HG03095 (cell line): Measurements from ENCODE around the gene STXBP6.
"Not testable (repeated sequence)": the region's sequence is repeated elsewhere in the genome, so short reads cannot be mapped to it uniquely, and the experiment has no call there.

ENCODE experiments used
- ATAC-seq: cut with Tn5 transposase; IDR thresholded peaks from one replicate; pipeline ENCODE4 v1.9.1; 2021; ENCODE audit warnings: moderate library complexity; ENCODE audit not compliant: unreplicated experiment

Gene STXBP6

DNA sequence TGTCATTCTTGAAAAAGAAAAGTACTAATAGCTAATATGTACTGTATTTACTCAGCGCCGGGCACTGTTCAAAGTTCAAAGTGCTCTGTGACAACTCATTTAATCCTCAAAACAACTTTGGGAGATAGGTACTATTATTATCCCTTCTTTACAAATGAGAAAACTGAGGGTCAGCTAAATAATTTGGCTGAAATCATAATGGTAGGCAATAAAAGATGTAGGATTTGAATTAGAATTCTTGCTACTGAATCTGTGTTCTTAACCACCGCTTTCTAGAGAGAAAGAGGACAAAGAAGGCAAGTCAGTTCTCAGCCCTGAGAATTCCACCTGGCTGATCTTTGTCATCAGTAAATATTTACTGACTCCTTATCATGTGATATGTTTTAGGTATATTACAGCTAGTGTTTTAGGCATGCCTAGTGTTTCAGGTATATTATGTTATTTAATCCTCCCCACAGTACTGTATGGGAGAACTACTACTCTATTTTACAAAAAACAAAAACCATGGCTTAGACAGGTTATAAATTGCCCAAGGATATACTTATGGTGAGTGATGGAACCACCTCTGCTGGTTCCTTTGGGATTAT is 210.2 kb downstream of the STXBP6 start:
- ATAC-seq, result no peak

DNA sequence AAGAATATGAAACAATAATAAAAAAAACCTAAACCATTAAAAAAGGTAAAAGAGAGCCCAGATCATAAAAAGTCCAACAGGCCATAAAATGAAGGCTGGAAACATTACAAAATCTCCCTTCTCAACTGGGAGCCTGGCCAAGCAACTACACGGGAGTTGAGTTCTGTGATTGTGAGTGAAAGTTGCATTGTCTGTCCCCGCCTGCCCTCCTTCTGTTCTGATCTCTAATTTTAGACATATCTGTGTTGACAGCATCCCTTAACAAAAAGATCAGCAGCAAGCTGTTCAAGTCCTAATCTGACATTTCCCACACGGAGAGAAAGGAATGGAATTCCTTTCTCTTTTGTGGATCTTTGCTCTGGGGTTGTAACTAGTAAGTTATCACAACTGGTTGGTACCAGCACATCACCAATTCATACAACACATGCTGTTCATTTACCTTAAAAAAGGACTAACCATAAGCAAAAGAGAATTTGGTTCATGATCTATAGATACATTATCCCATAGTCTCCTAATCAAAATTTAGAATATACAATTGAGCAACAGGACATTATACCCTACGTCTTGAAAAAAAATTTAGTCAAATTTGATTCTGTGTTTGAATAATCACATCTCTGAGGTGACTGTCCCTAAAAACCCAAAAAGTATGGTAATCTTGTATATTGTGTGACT is 210.9 kb downstream of the STXBP6 start:
- no peak for ATAC-seq

- no peak for ATAC-seq
Observed at GRCh38 chr14:24837280-24838046, 212.5 kb downstream of the STXBP6 start.

- ATAC-seq, result not testable (repeated sequence)
Observed at GRCh38 chr14:24836324-24836723, 213.6 kb downstream of the STXBP6 start.

- ATAC-seq, result no peak
Observed at GRCh38 chr14:24834956-24835355, 215.0 kb downstream of the STXBP6 start.

DNA sequence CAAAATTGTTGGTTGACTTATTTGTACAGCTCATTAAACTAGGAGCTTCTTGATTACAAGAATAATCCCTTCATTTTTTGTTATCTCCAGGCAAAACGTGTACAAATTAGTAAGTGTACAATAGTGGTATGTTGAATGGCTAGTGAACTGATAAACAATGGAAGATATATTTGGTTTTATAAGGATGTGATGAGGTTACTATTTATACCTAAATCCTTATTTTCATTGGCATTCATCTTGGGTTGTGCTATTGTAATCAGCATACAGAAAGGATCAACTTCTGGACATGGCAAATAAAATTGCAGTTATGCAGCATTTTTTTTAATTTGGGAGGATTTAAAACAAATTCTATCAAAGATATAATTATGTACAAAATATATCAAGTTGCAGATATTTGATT is 216.6 kb downstream of the STXBP6 start:
- ATAC-seq, result no peak

- ATAC-seq, result no peak
Observed at GRCh38 chr14:24831677-24832076, 218.3 kb downstream of the STXBP6 start.

DNA sequence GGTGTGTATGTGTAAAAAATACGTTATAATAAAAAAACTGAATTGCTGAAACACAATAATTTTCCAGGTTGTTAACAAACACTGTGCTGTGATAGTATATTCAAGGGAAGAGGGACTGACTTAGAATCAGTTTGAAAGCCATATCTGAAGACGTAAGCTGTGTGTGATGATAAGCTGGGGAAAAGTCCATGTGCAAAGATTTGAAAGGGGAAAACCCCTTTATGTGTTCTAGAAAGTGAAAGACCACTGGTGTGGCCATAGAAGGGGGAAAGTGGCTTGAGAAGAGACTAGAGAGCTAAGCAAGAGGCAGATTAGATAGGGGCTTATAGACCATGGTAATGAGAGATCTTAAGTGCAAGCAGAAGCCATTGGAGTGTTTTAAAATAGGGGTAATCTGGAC is 220.1 kb downstream of the STXBP6 start:
- ATAC-seq, result no peak

GRCh38 chr14:24828486-24828885 is 221.5 kb downstream of the STXBP6 start:
- no peak for ATAC-seq

GRCh38 chr14:24826390-24826789 is 223.6 kb downstream of the STXBP6 start:
- ATAC-seq, result no peak

GRCh38 chr14:24820616-24821015 is 229.3 kb downstream of the STXBP6 start:
- no peak for ATAC-seq

DNA sequence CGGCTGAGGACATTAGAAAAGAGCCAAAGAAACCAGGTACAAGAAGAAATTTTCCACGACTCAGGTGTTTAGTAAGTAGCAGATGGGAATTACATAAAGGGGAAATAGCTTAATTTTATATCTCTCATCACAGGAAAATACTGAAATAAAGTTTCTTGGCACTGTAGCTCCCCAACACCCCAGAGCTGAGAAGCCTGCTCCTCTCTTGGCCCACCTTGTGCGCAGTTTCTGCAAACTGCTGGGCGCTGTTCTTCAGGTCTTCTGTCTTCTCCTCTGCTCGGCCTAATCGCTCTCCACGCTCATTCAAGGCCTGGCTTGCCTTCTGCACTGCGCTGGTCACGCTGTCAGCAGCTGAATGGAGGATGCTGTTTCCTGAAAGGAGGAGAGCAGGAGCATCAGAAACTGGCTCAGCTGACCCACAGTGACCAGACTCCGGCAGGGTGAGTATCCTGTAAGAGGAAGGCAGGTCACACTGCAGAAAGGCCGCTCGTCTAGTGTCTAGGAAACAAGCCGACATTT is 231.1 kb downstream of the STXBP6 start:
- no peak for ATAC-seq

DNA sequence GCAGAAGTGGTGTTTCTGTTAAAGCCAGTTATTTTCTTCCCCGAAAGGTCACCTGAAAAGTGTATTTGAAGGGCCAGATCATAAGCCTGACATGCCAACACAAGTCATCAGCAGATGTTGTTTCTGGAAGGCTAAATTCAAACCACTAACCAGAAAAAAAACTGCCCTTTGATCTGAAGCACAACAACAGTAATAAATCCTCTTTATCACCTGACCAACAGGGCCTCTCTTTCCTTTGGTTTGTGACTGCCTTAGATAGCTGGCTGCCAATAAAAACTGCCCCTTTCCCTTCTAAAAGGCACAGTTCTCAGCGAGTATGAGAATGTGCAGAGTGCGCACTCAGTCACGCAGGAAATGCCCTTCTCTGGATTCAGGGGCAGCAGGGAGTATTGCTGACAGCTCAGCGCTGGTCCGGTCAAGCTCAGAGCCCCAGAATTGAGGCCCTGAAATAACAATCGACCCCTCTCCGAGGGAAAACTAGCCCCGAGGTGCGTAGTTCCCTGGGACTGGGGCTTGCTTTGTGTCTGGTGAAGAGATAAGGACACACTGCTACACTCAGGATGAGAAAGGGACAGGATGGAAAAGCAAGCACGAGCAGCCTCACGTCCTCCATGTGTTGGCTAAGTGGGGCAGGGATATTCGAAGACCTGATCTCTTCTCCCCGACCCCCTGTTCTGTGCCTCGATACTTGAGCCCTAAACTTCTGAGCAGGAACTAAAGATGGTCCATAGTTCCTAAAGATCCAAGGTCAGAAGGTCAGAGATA is 231.7 kb downstream of the STXBP6 start:
- ATAC-seq, result no peak

DNA sequence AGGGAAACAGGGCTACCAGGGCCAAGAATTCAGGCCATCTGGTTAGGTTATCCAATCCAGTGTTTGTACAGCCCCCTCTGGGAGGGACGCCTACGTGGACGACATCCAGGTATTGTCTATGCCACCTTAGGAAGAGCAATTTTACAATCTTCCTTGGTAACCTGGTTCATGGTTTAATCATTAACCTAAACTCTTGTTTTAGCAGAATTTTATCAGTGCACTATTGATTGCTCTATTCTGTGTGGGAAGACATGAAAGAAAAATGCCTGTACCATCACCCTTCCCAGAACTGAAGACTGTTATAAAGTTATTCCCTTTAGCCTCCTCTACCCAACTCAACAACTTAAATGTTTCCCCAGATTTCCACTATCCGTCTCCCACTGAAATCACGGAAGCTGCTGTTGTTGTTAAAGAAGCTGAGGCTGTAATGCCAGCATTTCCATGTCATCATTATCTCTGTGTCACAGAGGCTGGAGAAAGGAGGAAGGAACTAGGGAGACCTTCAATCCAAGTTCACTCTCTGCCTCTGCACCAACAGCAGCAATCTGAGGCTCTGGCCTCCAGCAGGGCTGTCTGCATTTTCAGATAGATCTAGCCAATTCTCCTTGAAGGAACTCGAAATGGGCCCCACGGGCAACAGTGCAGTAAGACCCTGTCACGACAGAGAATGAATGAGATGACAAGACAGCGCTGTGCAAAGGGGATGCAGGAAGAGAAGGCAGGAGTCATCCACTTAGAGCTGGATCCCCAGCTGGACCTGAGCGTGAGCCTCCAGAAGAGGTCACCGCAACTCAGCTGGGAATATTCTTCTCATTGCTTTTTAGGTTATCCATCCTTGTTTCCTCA is 232.5 kb downstream of the STXBP6 start:
- no peak for ATAC-seq

DNA sequence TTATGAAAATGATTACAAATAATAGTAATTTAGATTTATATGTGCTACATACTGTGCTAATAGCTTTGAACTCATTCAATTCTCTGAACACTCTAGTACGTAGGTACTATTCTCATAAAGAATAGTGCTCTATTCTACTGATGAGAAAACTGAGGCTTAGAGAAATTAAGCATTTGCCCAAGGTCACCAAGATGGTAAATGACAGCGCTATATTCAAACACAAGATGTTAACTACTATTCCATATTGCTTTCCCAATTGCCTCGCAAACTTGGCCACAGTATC is 233.1 kb downstream of the STXBP6 start:
- no peak for ATAC-seq

DNA sequence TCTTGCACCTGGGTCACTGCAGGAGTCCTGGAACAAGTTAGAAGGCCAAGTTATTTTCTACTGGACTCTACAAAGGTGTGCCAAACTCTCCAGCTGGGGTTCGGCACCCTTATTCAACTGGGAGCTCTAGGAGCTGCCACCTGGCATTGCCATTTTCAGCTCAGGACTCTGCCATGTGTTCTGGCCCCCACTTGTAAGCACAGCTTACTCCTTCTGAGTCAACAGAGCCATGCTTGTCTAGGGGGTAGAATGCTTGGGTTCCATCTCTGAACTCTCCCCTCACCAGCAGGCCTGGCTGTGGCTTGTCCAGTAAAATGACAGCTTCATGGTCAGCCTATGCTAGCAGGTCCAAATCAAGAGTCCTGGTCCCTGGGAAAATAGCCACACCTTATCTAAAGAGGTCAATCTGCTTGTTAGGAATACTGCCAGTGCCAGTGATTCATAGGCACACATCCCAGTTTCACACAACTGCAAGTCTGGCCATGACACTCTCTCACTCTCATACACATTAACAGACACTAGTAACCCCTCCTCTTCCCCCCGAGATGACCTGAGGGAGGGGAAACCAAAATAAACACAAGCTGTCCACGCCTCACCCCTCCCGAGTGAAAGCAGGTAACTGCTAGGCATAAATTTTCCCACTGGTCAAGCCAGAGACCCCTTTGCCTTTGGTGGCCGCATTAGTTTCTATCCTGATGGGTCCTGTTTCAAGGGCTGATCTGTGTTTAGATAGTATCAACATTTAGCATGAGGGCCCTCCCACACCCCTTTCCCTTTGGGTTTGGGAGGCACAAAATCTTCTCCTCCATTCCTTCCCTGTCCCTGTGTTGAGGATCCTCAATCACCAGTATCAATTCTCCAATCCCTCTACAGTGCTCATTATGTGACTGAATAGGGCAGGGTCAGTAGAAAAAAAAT is 233.7 kb downstream of the STXBP6 start:
- ATAC-seq, result no peak

DNA sequence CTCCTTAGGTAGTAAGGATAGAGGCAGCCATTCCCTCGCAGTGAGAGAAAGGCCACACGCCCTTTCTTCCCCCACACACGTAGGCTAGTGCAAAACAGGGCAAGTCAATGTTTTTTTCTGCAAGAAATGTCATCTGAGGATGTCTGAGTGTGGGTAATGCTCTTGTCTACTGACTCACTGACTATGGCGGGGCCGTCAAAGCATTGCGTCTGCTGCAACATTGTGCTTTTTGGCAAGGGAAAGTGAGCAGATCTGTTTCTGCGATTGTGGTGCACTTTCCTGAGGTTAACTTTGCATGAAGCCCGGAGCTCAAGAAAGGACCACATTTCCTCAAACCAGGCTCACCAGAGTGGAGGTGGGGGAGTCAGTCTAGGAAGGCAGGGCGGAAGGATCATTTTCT is 234.4 kb downstream of the STXBP6 start:
- ATAC-seq, result no peak

- no peak for ATAC-seq
Observed at GRCh38 chr14:24814944-24815343, 235.0 kb downstream of the STXBP6 start.

DNA sequence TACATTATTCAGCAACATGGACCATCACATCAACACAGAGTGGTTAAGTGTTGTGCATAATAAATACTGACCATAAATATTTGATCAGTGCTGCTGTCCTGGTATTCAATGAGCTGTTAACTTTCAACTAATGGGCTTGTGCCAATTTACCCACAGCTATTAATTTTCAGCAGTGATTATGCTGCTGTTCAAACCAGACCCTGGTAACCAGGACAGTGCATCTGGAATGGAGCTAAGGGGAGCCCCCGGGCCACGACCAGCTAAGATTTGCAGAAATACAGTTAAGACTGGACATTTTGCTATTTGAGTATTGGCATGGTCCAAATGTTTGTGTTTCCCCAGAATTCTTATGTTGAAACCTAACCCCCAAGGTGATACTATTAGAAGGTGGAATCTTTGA is 235.6 kb downstream of the STXBP6 start:
- ATAC-seq, result no peak
